Progenitor cell of endocrine pancreas (in vitro differentiated cells): Measurements from ENCODE around the gene HIVEP3. TPM values are rescaled to one million over a fixed set of nuclear protein-coding genes. Genes with fewer than 3 reads are reported as not detected.

ENCODE experiments used
- DNase-seq: peaks from one replicate; pipeline ENCODE4 v3.0.0; 2021; ENCODE audit warnings: low spot score; ENCODE audit not compliant: unreplicated experiment
- H3K27ac Mint-ChIP-seq: 2 replicates; pipeline ENCODE4 v1.8.0; 2021; ENCODE audit warnings: mild to moderate bottlenecking, moderate library complexity, mixed read lengths
- H3K27me3 Mint-ChIP-seq: 2 replicates; pipeline ENCODE4 v1.8.0; 2021; ENCODE audit warnings: mixed read lengths
- H3K36me3 Mint-ChIP-seq: 2 replicates; pipeline ENCODE4 v1.8.0; 2022; ENCODE audit warnings: mixed read lengths; ENCODE audit not compliant: insufficient read depth
- H3K4me1 Mint-ChIP-seq: 2 replicates; pipeline ENCODE4 v1.8.0; 2021; ENCODE audit warnings: low read depth, mixed read lengths
- H3K4me3 Mint-ChIP-seq: 2 replicates; pipeline ENCODE4 v1.8.0; 2021; ENCODE audit warnings: low read depth, mild to moderate bottlenecking, moderate library complexity, mixed read lengths
- H3K9me3 Mint-ChIP-seq: 2 replicates; pipeline ENCODE4 v1.8.0; 2021; ENCODE audit warnings: low read depth, mixed read lengths
- CTCF ChIP-seq: fragments of 200-600 bp; sonication (generic); IDR thresholded peaks from one replicate; pipeline ENCODE4 v1.5.0; 2021; ENCODE audit warnings: antibody characterized with exemption, mild to moderate bottlenecking; ENCODE audit not compliant: unreplicated experiment
- total RNA-seq: library from RNA; stranded (reverse); gene quantifications from 2 replicates; pipeline ENCODE4 v1.2.1, GENCODE V29; 2021

Gene HIVEP3
- total RNA-seq, 1 donor from 2014 or later: 1.1 TPM

GRCh38 chr1:41819843-41820242, 98.9 kb downstream of the HIVEP3 start:
- peaks cover 18% of the 10 kb centered on the region for H3K4me1 Mint-ChIP-seq
- no peak overlapping the region for H3K27ac Mint-ChIP-seq
- no peak overlapping the region for H3K4me3 Mint-ChIP-seq
- H3K9me3 Mint-ChIP-seq: no peaks in the 10 kb centered on the region
- no peak for TF ChIP-seq CTCF
- H3K36me3 Mint-ChIP-seq: no peaks in the 10 kb centered on the region
- DNase-seq: no peak
- H3K27me3 Mint-ChIP-seq: peaks cover 23% of the 10 kb centered on the region

- no peak for TF ChIP-seq CTCF
- Mint-ChIP-seq H3K27ac (no peak overlapping the region), H3K4me3 (no peak overlapping the region), H3K9me3 (no peaks in the 10 kb centered on the region), H3K27me3 (peaks cover 22% of the 10 kb centered on the region), H3K4me1 (peaks cover 14% of the 10 kb centered on the region), H3K36me3 (no peaks in the 10 kb centered on the region)
- DNase-seq: no peak
Observed at GRCh38 chr1:41819069-41819468, 99.7 kb downstream of the HIVEP3 start.

GRCh38 chr1:41816061-41816460, 102.7 kb downstream of the HIVEP3 start:
- no peak overlapping the region for H3K27ac Mint-ChIP-seq
- H3K36me3 Mint-ChIP-seq: no peaks in the 10 kb centered on the region
- no peak for TF ChIP-seq CTCF

GRCh38 chr1:41813755-41814745, 104.7 kb downstream of the HIVEP3 start:
- H3K4me1 Mint-ChIP-seq: no peaks in the 10 kb centered on the region
- no peak overlapping the region for H3K27ac Mint-ChIP-seq
- H3K27me3 Mint-ChIP-seq: peaks cover 8% of the 10 kb centered on the region
- no peak for TF ChIP-seq CTCF
- no peak for DNase-seq
- H3K4me3 Mint-ChIP-seq: no peak overlapping the region
- no peaks in the 10 kb centered on the region for H3K36me3 Mint-ChIP-seq
- H3K9me3 Mint-ChIP-seq: no peaks in the 10 kb centered on the region

More at GRCh38 chr1:41816061-41816460, 102.7 kb downstream of the HIVEP3 start:
- Mint-ChIP-seq H3K4me3 (no peak overlapping the region), H3K27me3 (peaks cover 9% of the 10 kb centered on the region), H3K4me1 (no peaks in the 10 kb centered on the region), H3K9me3 (no peaks in the 10 kb centered on the region)
- no peak for DNase-seq

- no peak for DNase-seq
- no peaks in the 10 kb centered on the region for H3K9me3 Mint-ChIP-seq
- no peaks in the 10 kb centered on the region for H3K4me1 Mint-ChIP-seq
- H3K27ac Mint-ChIP-seq: no peak overlapping the region
- no peaks in the 10 kb centered on the region for H3K36me3 Mint-ChIP-seq
- H3K27me3 Mint-ChIP-seq: peaks cover 8% of the 10 kb centered on the region
- H3K4me3 Mint-ChIP-seq: no peak overlapping the region
- no peak for TF ChIP-seq CTCF
Observed at GRCh38 chr1:41813226-41813625, 105.5 kb downstream of the HIVEP3 start.
